Right forelimb (tissue), 1 donor: ENCODE measurements around the gene LMNTD1.
"Not testable (repeated sequence)": the region's sequence is repeated elsewhere in the genome, so short reads cannot be mapped to it uniquely, and the experiment has no call there.

Source experiments
- DNase-seq: peaks from one replicate; pipeline ENCODE4 v3.0.0-alpha.2; 2018

The LMNTD1 gene

GRCh38 chr12:25488956-25489870 is 63.9 kb downstream of the LMNTD1 start:
- DNase-seq: not testable (repeated sequence)

- no peak for DNase-seq
Observed at GRCh38 chr12:25482625-25483024, 70.5 kb downstream of the LMNTD1 start.

- no peak for DNase-seq
Observed at GRCh38 chr12:25480145-25480544, 72.9 kb downstream of the LMNTD1 start.

GRCh38 chr12:25477217-25477616 is 75.9 kb downstream of the LMNTD1 start:
- DNase-seq: no peak

GRCh38 chr12:25472453-25472852 is 80.6 kb downstream of the LMNTD1 start:
- DNase-seq: no peak

- no peak for DNase-seq
Observed at GRCh38 chr12:25469861-25470260, 83.2 kb downstream of the LMNTD1 start.

- DNase-seq: no peak
Observed at GRCh38 chr12:25469368-25469767, 83.7 kb downstream of the LMNTD1 start.

GRCh38 chr12:25463521-25463920 is 89.6 kb downstream of the LMNTD1 start:
- no peak for DNase-seq

GRCh38 chr12:25463005-25463404 is 90.1 kb downstream of the LMNTD1 start:
- no peak for DNase-seq

GRCh38 chr12:25459541-25459951 is 93.5 kb downstream of the LMNTD1 start:
- no peak for DNase-seq

GRCh38 chr12:25458047-25458552 is 95.0 kb downstream of the LMNTD1 start:
- no peak for DNase-seq

- no peak for DNase-seq
Observed at GRCh38 chr12:25456474-25456873, 96.6 kb downstream of the LMNTD1 start.

- no peak for DNase-seq
Observed at GRCh38 chr12:25455696-25456095, 97.4 kb downstream of the LMNTD1 start.

- no peak for DNase-seq
Observed at GRCh38 chr12:25449007-25449406, 104.1 kb downstream of the LMNTD1 start.

- no peak for DNase-seq
Observed at GRCh38 chr12:25447046-25447445, 106.0 kb downstream of the LMNTD1 start.

- no peak for DNase-seq
Observed at GRCh38 chr12:25438638-25439037, 114.4 kb downstream of the LMNTD1 start.

GRCh38 chr12:25436206-25437030 is 116.7 kb downstream of the LMNTD1 start:
- DNase-seq: peak; percentile 45

- no peak for DNase-seq
Observed at GRCh38 chr12:25435431-25435830, 117.7 kb downstream of the LMNTD1 start.

GRCh38 chr12:25434515-25434914 is 118.6 kb downstream of the LMNTD1 start:
- DNase-seq: no peak

- DNase-seq: no peak
Observed at GRCh38 chr12:25433581-25434325, 119.3 kb downstream of the LMNTD1 start.

GRCh38 chr12:25433024-25433423 is 120.1 kb downstream of the LMNTD1 start:
- DNase-seq: no peak

GRCh38 chr12:25427337-25428249 is 125.5 kb downstream of the LMNTD1 start:
- no peak for DNase-seq
